Measurements from ENCODE around the gene DDC.

- TF ChIP-seq, protein P1, sequence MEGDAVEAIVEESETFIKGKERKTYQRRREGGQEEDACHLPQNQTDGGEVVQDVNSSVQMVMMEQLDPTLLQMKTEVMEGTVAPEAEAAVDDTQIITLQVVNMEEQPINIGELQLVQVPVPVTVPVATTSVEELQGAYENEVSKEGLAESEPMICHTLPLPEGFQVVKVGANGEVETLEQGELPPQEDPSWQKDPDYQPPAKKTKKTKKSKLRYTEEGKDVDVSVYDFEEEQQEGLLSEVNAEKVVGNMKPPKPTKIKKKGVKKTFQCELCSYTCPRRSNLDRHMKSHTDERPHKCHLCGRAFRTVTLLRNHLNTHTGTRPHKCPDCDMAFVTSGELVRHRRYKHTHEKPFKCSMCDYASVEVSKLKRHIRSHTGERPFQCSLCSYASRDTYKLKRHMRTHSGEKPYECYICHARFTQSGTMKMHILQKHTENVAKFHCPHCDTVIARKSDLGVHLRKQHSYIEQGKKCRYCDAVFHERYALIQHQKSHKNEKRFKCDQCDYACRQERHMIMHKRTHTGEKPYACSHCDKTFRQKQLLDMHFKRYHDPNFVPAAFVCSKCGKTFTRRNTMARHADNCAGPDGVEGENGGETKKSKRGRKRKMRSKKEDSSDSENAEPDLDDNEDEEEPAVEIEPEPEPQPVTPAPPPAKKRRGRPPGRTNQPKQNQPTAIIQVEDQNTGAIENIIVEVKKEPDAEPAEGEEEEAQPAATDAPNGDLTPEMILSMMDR (IDR thresholded peaks at IDR 0.05), result no peak
- no peak for TF ChIP-seq POLR2A (IDR thresholded peaks at IDR 0.05)
- TF ChIP-seq EP300 (IDR thresholded peaks at IDR 0.05), result no peak
These were observed 25.9 kb upstream of the DDC start for GRCh38 chr7:50591098-50591479.

Measured in sigmoid colon (tissue), 4 donors.